ENCODE measurements around the gene TACR2.

GRCh38 chr10:69416695-69417094 is at the start of gene TACR2:
- no peak for TF ChIP-seq CTCF (conservative IDR thresholded peaks at IDR 0.05; ENCODE audit: low read depth in 2 of 2)
- no peak for TF ChIP-seq EZH2 (IDR thresholded peaks at IDR 0.05; ENCODE audit: low read depth, unreplicated experiment)
- TF ChIP-seq EZH2phosphoT487 (IDR thresholded peaks at IDR 0.05; ENCODE audit: unreplicated experiment): no peak
- TF ChIP-seq POLR2AphosphoS5 (IDR thresholded peaks at IDR 0.05; ENCODE audit: low read depth): no peak
- TF ChIP-seq, protein P1, sequence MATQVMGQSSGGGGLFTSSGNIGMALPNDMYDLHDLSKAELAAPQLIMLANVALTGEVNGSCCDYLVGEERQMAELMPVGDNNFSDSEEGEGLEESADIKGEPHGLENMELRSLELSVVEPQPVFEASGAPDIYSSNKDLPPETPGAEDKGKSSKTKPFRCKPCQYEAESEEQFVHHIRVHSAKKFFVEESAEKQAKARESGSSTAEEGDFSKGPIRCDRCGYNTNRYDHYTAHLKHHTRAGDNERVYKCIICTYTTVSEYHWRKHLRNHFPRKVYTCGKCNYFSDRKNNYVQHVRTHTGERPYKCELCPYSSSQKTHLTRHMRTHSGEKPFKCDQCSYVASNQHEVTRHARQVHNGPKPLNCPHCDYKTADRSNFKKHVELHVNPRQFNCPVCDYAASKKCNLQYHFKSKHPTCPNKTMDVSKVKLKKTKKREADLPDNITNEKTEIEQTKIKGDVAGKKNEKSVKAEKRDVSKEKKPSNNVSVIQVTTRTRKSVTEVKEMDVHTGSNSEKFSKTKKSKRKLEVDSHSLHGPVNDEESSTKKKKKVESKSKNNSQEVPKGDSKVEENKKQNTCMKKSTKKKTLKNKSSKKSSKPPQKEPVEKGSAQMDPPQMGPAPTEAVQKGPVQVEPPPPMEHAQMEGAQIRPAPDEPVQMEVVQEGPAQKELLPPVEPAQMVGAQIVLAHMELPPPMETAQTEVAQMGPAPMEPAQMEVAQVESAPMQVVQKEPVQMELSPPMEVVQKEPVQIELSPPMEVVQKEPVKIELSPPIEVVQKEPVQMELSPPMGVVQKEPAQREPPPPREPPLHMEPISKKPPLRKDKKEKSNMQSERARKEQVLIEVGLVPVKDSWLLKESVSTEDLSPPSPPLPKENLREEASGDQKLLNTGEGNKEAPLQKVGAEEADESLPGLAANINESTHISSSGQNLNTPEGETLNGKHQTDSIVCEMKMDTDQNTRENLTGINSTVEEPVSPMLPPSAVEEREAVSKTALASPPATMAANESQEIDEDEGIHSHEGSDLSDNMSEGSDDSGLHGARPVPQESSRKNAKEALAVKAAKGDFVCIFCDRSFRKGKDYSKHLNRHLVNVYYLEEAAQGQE (IDR thresholded peaks at IDR 0.05; ENCODE audit: unreplicated experiment): no peak
- no peak for TF ChIP-seq NANOG (IDR thresholded peaks at IDR 0.05; ENCODE audit: borderline replicate concordance)
- TF ChIP-seq ZNF114 (CRISPR knock-in tag; IDR thresholded peaks at IDR 0.05): no peak
- no peak for TF ChIP-seq STAT1 (IDR thresholded peaks at IDR 0.05; ENCODE audit: unreplicated experiment)

Measured in GM23338 (cell line).